GM10266 (cell line): Measurements from ENCODE around the gene MAGI3.
"Not testable (repeated sequence)": the region's sequence is repeated elsewhere in the genome, so short reads cannot be mapped to it uniquely, and the experiment has no call there.

Source experiments
- DNase-seq: peaks from one replicate; pipeline ENCODE4 v3.0.0; 2012; ENCODE audit errors: extremely low spot score
- CTCF ChIP-seq: IDR thresholded peaks from 2 replicates; pipeline ENCODE4 v1.5.1; 2012; ENCODE audit warnings: mild to moderate bottlenecking, low read depth; ENCODE audit not compliant: control insufficient read depth, insufficient read depth; ENCODE audit errors: missing control alignments

The MAGI3 gene

GRCh38 chr1:113581323-113581722 is 191.0 kb downstream of the MAGI3 start:
- no peak for TF ChIP-seq CTCF

GRCh38 chr1:113582084-113582483 is 191.8 kb downstream of the MAGI3 start:
- no peak for TF ChIP-seq CTCF
- DNase-seq = no peak

More at GRCh38 chr1:113581323-113581722, 191.0 kb downstream of the MAGI3 start:
- DNase-seq = no peak

GRCh38 chr1:113587475-113587874 is 197.2 kb downstream of the MAGI3 start:
- DNase-seq = no peak
- no peak for TF ChIP-seq CTCF

- TF ChIP-seq CTCF = no peak
- DNase-seq = no peak
Observed at GRCh38 chr1:113592230-113592629, 201.9 kb downstream of the MAGI3 start.

- DNase-seq = no peak
- TF ChIP-seq CTCF = no peak
Observed at GRCh38 chr1:113593550-113594297, 203.4 kb downstream of the MAGI3 start.

GRCh38 chr1:113604466-113604865 is 214.2 kb downstream of the MAGI3 start:
- DNase-seq = not testable (repeated sequence)

GRCh38 chr1:113605146-113605545 is 214.8 kb downstream of the MAGI3 start:
- DNase-seq = no peak
- no peak for TF ChIP-seq CTCF

GRCh38 chr1:113608399-113608798 is 218.1 kb downstream of the MAGI3 start:
- DNase-seq = no peak
- no peak for TF ChIP-seq CTCF
